ENCODE data around the gene PHF24. TPM values are rescaled to one million over a fixed set of nuclear protein-coding genes. Genes with fewer than 3 reads are reported as not detected.
A peak's percentile ranks its signal among the peaks of the same experiment; 100 is the strongest.

Gene PHF24
- total RNA-seq, 1 experiment from 2014 or later = not detected

GRCh38 chr9:34964458-34964857, 6.4 kb downstream of the PHF24 start:
- Mint-ChIP-seq H3K27me3 (ENCODE audit: insufficient read depth, unreplicated experiment) (peaks cover 66% of the 10 kb centered on the region), H3K4me3 (ENCODE audit: unreplicated experiment) (no peak overlapping the region), H3K9me3 (ENCODE audit: unreplicated experiment) (no peaks in the 10 kb centered on the region), H3K4me1 (ENCODE audit: insufficient read depth, unreplicated experiment) (peaks cover 16% of the 10 kb centered on the region), H3K36me3 (ENCODE audit: insufficient read depth, unreplicated experiment) (no peaks in the 10 kb centered on the region), H3K27ac (ENCODE audit: low read depth, unreplicated experiment) (no peak overlapping the region)
- peak; percentile 11 for DNase-seq (ENCODE audit: unreplicated experiment)
- no TSS peak for BruUV-seq (replicated peaks)
- intact Hi-C loops (cut with micrococcal nuclease) = no loop called here
- CTCF ChIA-PET = interaction anchor here (0.6 to 2.3 kb wide), 4 partner anchors 17 to 65 kb away, joined by 4 to 9 read pairs (median 6); no protein-coding TSS in a partner anchor
- POLR2A ChIA-PET = interaction anchor here (0.5 to 1.5 kb wide), 2 partner anchors 18 to 117 kb away, joined by 3 to 4 read pairs; no protein-coding TSS in a partner anchor
- TF ChIP-seq CTCF (IDR thresholded peaks at IDR 0.05; ENCODE audit: unreplicated experiment) = no peak

- intact Hi-C loops (cut with micrococcal nuclease) = no loop called here
- ChIA-PET POLR2A (interaction anchor here (0.6 to 1.3 kb wide), 3 partner anchors 9 to 23 kb away, joined by 3 to 6 read pairs (median 4); no protein-coding TSS in a partner anchor), CTCF (interaction anchor here (0.6 to 1.5 kb wide), 3 partner anchors 14 to 69 kb away, joined by 3 to 4 read pairs (median 4); no protein-coding TSS in a partner anchor)
- BruUV-seq (replicated peaks) = no TSS peak
- no peak overlapping the region for H3K27ac Mint-ChIP-seq (ENCODE audit: low read depth, unreplicated experiment)
- TF ChIP-seq CTCF (IDR thresholded peaks at IDR 0.05; ENCODE audit: unreplicated experiment) = no peak
- no peaks in the 10 kb centered on the region for H3K4me1 Mint-ChIP-seq (ENCODE audit: insufficient read depth, unreplicated experiment)
- H3K36me3 Mint-ChIP-seq (ENCODE audit: insufficient read depth, unreplicated experiment) = no peaks in the 10 kb centered on the region
- peaks cover 69% of the 10 kb centered on the region for H3K27me3 Mint-ChIP-seq (ENCODE audit: insufficient read depth, unreplicated experiment)
- no peak for DNase-seq (ENCODE audit: unreplicated experiment)
- no peaks in the 10 kb centered on the region for H3K9me3 Mint-ChIP-seq (ENCODE audit: unreplicated experiment)
- H3K4me3 Mint-ChIP-seq (ENCODE audit: unreplicated experiment) = no peak overlapping the region
These were observed 13.2 kb downstream of the PHF24 start for GRCh38 chr9:34971146-34971811.

- intact Hi-C loops (cut with micrococcal nuclease) = no loop called here
- H3K9me3 Mint-ChIP-seq (ENCODE audit: unreplicated experiment) = no peaks in the 10 kb centered on the region
- H3K27ac Mint-ChIP-seq (ENCODE audit: low read depth, unreplicated experiment) = no peak overlapping the region
- H3K4me3 Mint-ChIP-seq (ENCODE audit: unreplicated experiment) = no peak overlapping the region
- POLR2A ChIA-PET = no interaction called here
- no TSS peak for BruUV-seq (replicated peaks)
- no peaks in the 10 kb centered on the region for H3K4me1 Mint-ChIP-seq (ENCODE audit: insufficient read depth, unreplicated experiment)
- H3K36me3 Mint-ChIP-seq (ENCODE audit: insufficient read depth, unreplicated experiment) = no peaks in the 10 kb centered on the region
- peaks cover 53% of the 10 kb centered on the region for H3K27me3 Mint-ChIP-seq (ENCODE audit: insufficient read depth, unreplicated experiment)
- DNase-seq (ENCODE audit: unreplicated experiment) = no peak
- CTCF ChIA-PET = no interaction called here
- no peak for TF ChIP-seq CTCF (IDR thresholded peaks at IDR 0.05; ENCODE audit: unreplicated experiment)
These were observed 16.6 kb downstream of the PHF24 start for GRCh38 chr9:34974664-34975063.

GRCh38 chr9:34976441-34976840, 18.4 kb downstream of the PHF24 start:
- DNase-seq (ENCODE audit: unreplicated experiment) = no peak
- Mint-ChIP-seq H3K4me3 (ENCODE audit: unreplicated experiment) (no peak overlapping the region), H3K9me3 (ENCODE audit: unreplicated experiment) (no peaks in the 10 kb centered on the region), H3K27me3 (ENCODE audit: insufficient read depth, unreplicated experiment) (peaks cover 47% of the 10 kb centered on the region), H3K27ac (ENCODE audit: low read depth, unreplicated experiment) (no peak overlapping the region), H3K36me3 (ENCODE audit: insufficient read depth, unreplicated experiment) (no peaks in the 10 kb centered on the region), H3K4me1 (ENCODE audit: insufficient read depth, unreplicated experiment) (no peaks in the 10 kb centered on the region)
- BruUV-seq (replicated peaks) = no TSS peak
- ChIA-PET CTCF (no interaction called here), POLR2A (no interaction called here)
- intact Hi-C loops (cut with micrococcal nuclease) = no loop called here
- no peak for TF ChIP-seq CTCF (IDR thresholded peaks at IDR 0.05; ENCODE audit: unreplicated experiment)

All from MCF 10A (cell line).